Frontal cortex (tissue), 4 donors: ENCODE measurements around the gene LDAH. TPM values are rescaled to one million over a fixed set of nuclear protein-coding genes. Genes with fewer than 3 reads are reported as not detected.

Experiments
- DNase-seq, 2 donors: peaks; one replicate each; pipeline ENCODE4 v3.0.0; 2012; ENCODE audit warnings: low spot score in 2 of 2
- FAIRE-seq: peaks from 2 replicates; lab custom pipeline; 2012; peaks lifted over from hg19 to GRCh38; lab: Jason Lieb, UNC
- total RNA-seq: library from RNA; depleted of rRNA; stranded (reverse); fragments of >200 nt; gene quantifications from one replicate; pipeline ENCODE4 v1.2.3, GENCODE V29; 2014
- donor health status: control.
- donor health status: control.
- donor health status: control.

Gene LDAH
- total RNA-seq = 17.1 TPM

DNA sequence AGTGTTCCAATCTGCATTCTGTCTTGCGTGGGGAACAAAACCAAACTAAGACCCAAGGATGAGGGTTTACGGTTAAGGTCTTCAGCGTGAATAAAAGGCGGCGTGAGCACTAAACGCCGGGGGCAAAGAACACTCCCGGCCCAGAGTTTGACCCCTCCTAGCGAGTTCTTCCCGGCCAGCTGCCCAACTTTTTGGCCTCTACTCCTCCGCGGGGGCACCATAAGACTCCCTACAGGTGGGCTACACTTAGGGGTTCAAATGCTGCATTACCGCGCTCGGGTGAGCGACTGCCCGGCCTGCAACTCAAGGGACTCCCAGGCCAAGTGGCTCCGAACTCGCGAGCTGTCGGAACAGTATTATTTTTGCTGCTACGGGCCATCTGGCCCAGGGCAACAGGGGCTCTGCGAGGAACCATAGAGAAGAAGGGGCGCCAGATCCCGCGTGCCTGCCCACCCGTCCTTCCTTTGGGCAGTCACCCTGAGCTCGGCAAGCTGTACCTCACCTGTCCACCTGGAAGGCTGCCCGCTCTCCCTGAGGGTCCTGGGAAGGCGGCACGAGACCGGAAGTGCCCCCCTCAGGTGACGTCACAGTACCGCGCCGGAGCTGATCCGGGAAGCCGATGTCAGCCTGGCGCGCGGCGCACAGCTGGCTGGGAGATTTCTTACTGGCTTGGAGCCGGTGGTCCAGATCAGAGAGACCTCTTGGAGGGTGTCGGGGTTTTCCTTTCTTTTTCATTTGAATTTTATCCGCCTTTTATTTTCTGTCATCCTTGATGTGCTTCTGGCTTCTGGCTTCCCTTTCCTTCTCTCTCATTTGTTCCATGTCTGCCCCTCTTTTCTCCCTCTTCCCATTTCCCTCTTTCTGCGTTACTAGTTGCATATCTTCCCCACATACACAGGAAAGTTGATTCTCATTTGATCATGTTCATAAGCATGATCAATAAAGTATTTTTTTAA is at the start of gene LDAH:
Gene LDAH, minus strand, starts transcription at position 567 of the 956 bp plus-strand sequence. CDS start 21,638 bp downstream, outside the sequence.
- FAIRE-seq (no peak), DNase-seq (peak; percentile 55 to 82)

DNA sequence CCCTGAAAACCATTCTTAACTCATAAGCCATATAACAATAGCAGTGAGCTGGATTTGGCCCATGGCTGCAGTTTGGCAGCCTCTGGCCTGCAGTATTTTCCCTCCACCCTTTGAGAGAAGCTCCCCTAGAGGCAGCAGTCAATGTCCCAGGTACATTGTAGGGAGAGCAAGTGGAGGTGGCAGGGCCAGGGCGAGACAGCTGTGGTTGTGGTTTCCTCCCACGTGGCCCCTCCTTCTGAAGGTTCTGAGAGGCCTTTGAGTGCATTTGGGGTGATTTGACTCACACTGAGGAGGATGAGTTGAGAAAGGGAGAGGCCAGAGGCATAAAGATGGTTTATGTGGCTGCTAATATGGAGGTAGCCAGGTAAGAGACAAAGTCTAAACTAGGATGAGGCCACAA is 45.5 kb upstream of the LDAH start:
- no peak for DNase-seq
- no peak for FAIRE-seq

DNA sequence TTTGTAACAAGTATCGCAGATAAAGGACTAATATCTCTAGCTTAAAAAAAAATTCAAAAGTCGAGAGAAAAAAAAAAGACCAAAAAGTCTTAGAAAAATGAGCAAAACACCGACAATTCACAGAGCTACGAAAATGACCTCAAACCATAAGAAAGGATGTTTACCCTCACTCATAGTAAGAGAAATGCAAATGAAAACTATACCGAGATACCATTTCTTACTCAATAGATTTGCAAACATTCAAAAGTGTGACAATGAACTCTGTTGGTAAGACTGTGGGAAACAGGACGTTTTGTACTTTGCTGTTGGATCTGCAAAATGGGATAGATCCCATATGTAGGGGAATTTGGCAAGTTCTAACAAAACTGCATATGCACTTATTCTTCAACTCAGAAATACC is 39.9 kb upstream of the LDAH start:
- FAIRE-seq = no peak
- DNase-seq = no peak

GRCh38 chr2:20855456-20855855 is 32.6 kb upstream of the LDAH start:
- no peak for DNase-seq
- no peak for FAIRE-seq

- FAIRE-seq = no peak
- no peak for DNase-seq
Observed at GRCh38 chr2:20852670-20853069, 29.8 kb upstream of the LDAH start.

- no peak for DNase-seq
- no peak for FAIRE-seq
Observed at GRCh38 chr2:20852139-20852538, 29.2 kb upstream of the LDAH start.

- DNase-seq (no peak), FAIRE-seq (no peak)
Observed at GRCh38 chr2:20844246-20844645, 21.3 kb upstream of the LDAH start.

DNA sequence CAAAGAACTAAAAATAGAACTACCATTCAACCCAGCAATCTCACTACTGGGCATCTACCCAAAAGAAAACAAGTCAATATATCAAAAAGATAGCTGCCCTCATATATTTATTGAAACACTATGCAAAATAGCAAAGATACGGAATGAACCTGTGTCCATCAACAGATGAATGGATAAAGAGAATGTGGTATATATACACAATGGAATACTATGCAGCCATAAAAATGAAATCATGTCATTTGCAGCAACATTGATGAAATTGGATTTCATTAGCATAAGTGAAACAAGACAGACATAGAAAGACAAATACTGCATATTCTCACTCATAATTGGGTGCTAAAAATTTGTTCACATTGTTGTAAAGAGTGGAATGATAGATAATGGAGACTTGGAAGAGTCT is 16.2 kb upstream of the LDAH start:
- DNase-seq (no peak), FAIRE-seq (no peak)

DNA sequence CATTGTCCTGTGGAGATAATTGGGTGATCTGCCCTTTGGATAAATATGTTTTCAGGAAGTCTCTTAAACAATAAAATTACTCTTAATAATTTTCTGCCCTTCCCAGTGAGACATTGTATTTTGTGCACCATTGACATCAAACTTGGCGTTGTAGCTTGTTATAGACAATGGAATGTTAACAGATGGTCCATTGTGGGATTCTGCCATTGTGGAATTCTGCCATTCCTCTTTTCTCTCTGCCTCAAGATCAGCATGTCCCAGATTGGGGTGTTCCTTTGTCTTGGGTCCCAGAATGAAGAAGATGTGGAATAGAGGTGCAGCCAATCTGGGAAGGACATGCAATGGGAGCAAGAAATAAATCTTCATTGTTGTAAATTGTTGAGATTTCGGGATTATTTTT is 15.1 kb upstream of the LDAH start:
- DNase-seq (no peak), FAIRE-seq (no peak)

- DNase-seq = no peak
- no peak for FAIRE-seq
Observed at GRCh38 chr2:20836521-20836920, 13.6 kb upstream of the LDAH start.

DNA sequence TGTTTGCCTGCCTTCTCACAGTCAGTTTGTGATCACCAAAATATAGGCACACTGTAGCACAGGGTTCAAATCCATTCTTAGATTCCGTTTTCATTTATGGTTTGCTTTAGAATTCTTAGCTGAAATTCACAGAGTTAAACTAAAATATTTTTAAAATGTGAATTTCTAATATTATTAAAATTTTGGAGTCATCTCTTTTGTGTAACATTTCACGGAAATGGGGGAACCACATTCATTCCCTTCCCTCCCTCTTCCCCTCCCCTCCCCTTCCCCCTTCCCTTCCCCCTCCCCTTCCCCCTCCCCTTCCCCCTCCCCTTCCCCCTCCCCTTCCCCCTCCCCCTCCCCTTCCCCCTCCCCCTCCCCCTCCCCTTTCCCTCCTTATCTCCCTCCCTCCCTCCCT is 11.4 kb upstream of the LDAH start:
- DNase-seq = no peak
- no peak for FAIRE-seq

- FAIRE-seq (no peak), DNase-seq (no peak)
Observed at GRCh38 chr2:20832606-20833005, 9.7 kb upstream of the LDAH start.

GRCh38 chr2:20829861-20830260 is 7.0 kb upstream of the LDAH start:
- no peak for DNase-seq
- no peak for FAIRE-seq

DNA sequence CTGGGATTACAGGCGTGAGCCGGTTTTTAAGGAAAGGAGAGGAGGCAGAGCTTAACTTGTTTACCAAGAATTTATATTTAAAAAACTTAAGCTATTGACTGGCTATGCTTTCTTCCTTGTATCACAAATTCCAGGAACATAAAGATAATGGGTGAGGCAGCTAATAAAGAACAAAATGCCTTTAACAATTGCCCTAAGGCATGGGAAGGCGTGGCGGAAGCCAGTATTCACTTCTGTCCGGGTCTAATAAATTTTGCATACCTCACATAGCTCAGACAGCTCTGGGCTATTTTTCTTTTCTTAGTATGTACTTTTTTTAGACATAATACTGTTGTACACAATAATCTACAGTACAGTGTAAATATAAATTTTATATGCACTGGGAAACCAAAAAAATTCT is 1.0 kb upstream of the LDAH start:
- FAIRE-seq = no peak
- DNase-seq = no peak

- FAIRE-seq = no peak
Observed at GRCh38 chr2:20818820-20819219, 4.1 kb downstream of the LDAH start.

DNA sequence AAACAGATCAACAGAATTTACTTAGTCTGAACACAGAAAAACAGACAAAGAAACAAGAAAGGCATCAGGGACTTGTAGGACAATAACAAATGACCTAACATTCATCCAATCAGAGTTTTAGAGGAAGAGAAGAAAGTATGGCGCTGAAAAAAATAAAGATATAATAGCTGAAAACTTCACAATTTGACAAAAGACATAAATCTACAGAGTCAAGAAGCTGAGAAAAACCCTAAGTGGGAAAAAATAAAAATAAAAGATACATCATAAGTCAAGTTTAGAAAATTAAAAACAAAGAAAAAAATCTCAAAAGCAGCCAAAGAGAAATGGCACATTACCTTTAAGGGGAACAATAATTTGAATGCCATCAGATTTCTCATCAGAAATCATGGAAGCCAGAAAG is 7.7 kb downstream of the LDAH start:
- no peak for DNase-seq
- FAIRE-seq = no peak

More at GRCh38 chr2:20818820-20819219, 4.1 kb downstream of the LDAH start:
- DNase-seq = no peak

GRCh38 chr2:20812779-20813178 is 10.1 kb downstream of the LDAH start:
- no peak for FAIRE-seq
- no peak for DNase-seq

DNA sequence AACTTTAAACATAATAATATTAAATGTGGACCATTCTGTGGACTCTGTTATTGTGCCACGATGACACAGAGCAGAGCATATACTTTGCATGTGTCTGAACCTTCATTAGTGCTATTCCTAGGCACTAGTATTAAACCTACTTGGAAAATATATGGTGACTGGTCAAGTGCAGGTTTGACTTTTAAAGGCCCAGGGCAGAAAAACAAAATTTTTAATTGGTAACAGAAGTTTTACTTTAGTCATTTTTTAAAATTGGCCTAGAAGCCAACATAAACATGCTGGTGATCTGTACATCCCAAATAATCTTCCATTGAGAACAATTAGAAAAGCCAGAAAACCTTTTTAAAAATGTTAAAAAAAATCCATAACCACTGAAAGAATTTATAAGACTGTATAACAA is 16.6 kb downstream of the LDAH start:
- FAIRE-seq (peak; percentile 6), DNase-seq (no peak)

DNA sequence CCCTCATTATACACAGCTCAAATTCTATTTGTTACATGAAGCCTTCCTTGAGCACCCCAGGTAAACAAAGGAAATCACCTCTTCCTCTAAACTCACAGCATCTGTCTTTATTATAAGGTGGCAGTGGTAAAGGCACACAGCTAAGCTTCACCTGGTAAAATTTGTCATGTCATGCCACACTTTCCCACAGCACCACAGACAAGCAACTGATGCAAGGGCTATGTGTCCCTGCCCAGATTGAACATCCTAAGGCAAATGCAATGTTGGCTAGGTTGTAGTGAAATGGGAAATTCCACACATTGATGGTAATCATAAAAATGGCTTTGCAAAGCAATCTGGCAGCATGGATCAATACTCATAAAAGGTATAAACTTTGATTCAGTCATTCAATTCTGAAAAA is 18.9 kb downstream of the LDAH start:
- FAIRE-seq = no peak
- no peak for DNase-seq

- DNase-seq (no peak), FAIRE-seq (no peak)
Observed at GRCh38 chr2:20803226-20803682, 19.6 kb downstream of the LDAH start.

- FAIRE-seq (no peak), DNase-seq (no peak)
Observed at GRCh38 chr2:20797096-20797495, 25.8 kb downstream of the LDAH start.

DNA sequence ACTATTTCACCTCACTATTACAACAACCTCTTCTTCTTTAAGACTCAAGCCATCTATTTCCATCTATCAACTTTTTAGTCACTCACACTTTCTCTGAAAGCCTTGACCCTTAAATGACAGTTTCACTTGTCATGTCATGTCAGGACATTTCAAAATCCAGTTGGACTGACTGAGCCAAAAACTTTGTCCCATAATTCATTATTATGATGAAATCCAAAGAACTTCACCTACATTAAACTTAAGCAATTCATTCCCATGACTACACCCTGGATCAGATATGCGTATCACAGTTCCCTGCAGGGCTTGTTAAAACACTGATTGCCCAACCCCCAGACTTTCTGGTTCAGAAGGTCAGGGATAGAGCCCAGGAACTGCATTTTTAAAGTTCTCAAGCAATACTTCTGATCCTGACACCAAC is 26.5 kb downstream of the LDAH start:
- no peak for DNase-seq
- no peak for FAIRE-seq
